A204.1 (cell line): ENCODE measurements around the gene GPAT2.
"Not testable (repeated sequence)": the region's sequence is repeated elsewhere in the genome, so short reads cannot be mapped to it uniquely, and the experiment has no call there.

Experiments used
- FAIRE-seq: peaks from 2 replicates; lab custom pipeline; 2012; peaks lifted over from hg19 to GRCh38; lab: Jason Lieb, UNC

Gene GPAT2

GRCh38 chr2:96034792-96035191, at the start of gene GPAT2:
Gene GPAT2, minus strand, starts transcription at chr2:96034916. Its CDS starts 2,557 bp downstream, at chr2:96032359.
- not testable (repeated sequence) for FAIRE-seq

GRCh38 chr2:96083989-96084857, 49.5 kb upstream of the GPAT2 start:
- FAIRE-seq = no peak

GRCh38 chr2:96083064-96083939, 48.6 kb upstream of the GPAT2 start:
- no peak for FAIRE-seq

- FAIRE-seq = no peak
These were observed 47.7 kb upstream of the GPAT2 start for GRCh38 chr2:96082211-96083063.

GRCh38 chr2:96081042-96081441, 46.3 kb upstream of the GPAT2 start:
- no peak for FAIRE-seq

GRCh38 chr2:96075199-96075771, 40.6 kb upstream of the GPAT2 start:
- FAIRE-seq = no peak

- no peak for FAIRE-seq
These were observed 39.4 kb upstream of the GPAT2 start for GRCh38 chr2:96074156-96074555.

GRCh38 chr2:96073170-96073775, 38.6 kb upstream of the GPAT2 start:
- no peak for FAIRE-seq

- FAIRE-seq = no peak
These were observed 38.0 kb upstream of the GPAT2 start for GRCh38 chr2:96072746-96073145.

GRCh38 chr2:96071977-96072491, 37.3 kb upstream of the GPAT2 start:
- FAIRE-seq = not testable (repeated sequence)

GRCh38 chr2:96071087-96071976, 36.6 kb upstream of the GPAT2 start:
- FAIRE-seq = not testable (repeated sequence)

GRCh38 chr2:96070351-96070750, 35.6 kb upstream of the GPAT2 start:
- FAIRE-seq = not testable (repeated sequence)

GRCh38 chr2:96069878-96070277, 35.2 kb upstream of the GPAT2 start:
- not testable (repeated sequence) for FAIRE-seq

- not testable (repeated sequence) for FAIRE-seq
These were observed 33.3 kb upstream of the GPAT2 start for GRCh38 chr2:96067902-96068581.

- not testable (repeated sequence) for FAIRE-seq
These were observed 32.5 kb upstream of the GPAT2 start for GRCh38 chr2:96067098-96067660.

- not testable (repeated sequence) for FAIRE-seq
These were observed 31.8 kb upstream of the GPAT2 start for GRCh38 chr2:96066511-96066910.

- FAIRE-seq = not testable (repeated sequence)
These were observed 31.2 kb upstream of the GPAT2 start for GRCh38 chr2:96065954-96066353.

GRCh38 chr2:96065381-96065930, 30.7 kb upstream of the GPAT2 start:
- no peak for FAIRE-seq

GRCh38 chr2:96064760-96065159, 30.0 kb upstream of the GPAT2 start:
- not testable (repeated sequence) for FAIRE-seq
